Measurements from ENCODE around the gene GANAB.
A peak's percentile ranks its signal among the peaks of the same experiment; 100 is the strongest.

The GANAB gene

DNA sequence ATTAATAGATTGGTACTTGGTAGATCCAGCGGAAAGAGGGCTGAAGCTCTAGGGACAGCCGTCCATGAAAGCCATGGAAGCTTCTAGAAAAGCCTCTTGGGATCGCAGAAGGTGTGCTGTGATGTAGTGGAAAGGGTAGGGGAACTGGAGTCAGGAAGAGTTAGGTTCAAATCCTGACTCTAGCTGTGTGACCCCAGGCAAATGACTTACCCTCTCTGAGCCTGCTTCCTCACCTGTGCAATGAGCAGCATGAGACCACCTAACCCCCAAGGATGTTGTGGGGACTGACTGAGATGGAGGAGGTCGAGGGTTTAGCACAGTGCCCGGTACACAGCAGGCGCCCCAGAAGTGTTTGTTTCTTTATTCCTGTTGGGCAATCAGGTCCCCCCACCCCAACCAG is 36.0 kb downstream of the GANAB start:
- Histone ChIP-seq H3K27me3 (ENCODE audit: insufficient read depth, low read length) (no peaks in the 10 kb centered on the region), H3K4me1 (ENCODE audit: insufficient read depth, low read length) (peaks cover 19% of the 10 kb centered on the region), H2AFZ (ENCODE audit: low read depth, low read length) (no peak overlapping the region), H3K4me3 (ENCODE audit: low read length) (no peak overlapping the region), H3K36me3 (ENCODE audit: insufficient read depth, low read length) (no peaks in the 10 kb centered on the region), H3K9me3 (ENCODE audit: low read length) (no peaks in the 10 kb centered on the region)

GRCh38 chr11:62608776-62609175 is 37.6 kb downstream of the GANAB start:
- Histone ChIP-seq H3K36me3 (ENCODE audit: insufficient read depth, low read length) (no peaks in the 10 kb centered on the region), H3K4me1 (ENCODE audit: insufficient read depth, low read length) (peaks cover 31% of the 10 kb centered on the region)

DNA sequence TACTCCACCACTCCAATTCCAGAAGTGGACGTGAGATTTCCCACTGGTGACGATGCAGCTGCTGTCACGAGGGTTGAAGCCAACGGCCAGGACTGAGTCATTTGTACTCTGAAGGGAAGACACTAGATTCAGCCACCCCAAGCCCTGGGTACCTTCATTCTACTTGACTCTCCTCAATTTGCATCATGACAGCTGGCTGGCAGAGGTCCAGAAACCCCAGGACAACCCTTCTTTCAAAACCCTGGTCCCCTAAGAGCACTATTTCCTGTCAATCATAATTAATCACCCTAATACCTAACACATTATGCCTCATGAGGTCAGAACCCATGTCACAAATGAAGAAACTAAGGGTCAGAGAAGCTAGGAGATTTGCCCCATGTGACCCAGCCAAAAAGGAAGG is 38.7 kb downstream of the GANAB start:
- H3K9me3 ChIP-seq (ENCODE audit: low read length), result no peaks in the 10 kb centered on the region
- no peaks in the 10 kb centered on the region for H3K36me3 ChIP-seq (ENCODE audit: insufficient read depth, low read length)
- no peak overlapping the region for H3K4me3 ChIP-seq (ENCODE audit: low read length)
- peaks cover 27% of the 10 kb centered on the region for H3K4me1 ChIP-seq (ENCODE audit: insufficient read depth, low read length)
- no peaks in the 10 kb centered on the region for H3K27me3 ChIP-seq (ENCODE audit: insufficient read depth, low read length)
- H2AFZ ChIP-seq (ENCODE audit: low read depth, low read length), result no peak overlapping the region

More at GRCh38 chr11:62608776-62609175, 37.6 kb downstream of the GANAB start:
- H2AFZ ChIP-seq (ENCODE audit: low read depth, low read length), result no peak overlapping the region
- H3K9me3 ChIP-seq (ENCODE audit: low read length), result no peaks in the 10 kb centered on the region
- no peaks in the 10 kb centered on the region for H3K27me3 ChIP-seq (ENCODE audit: insufficient read depth, low read length)
- H3K4me3 ChIP-seq (ENCODE audit: low read length), result no peak overlapping the region

- H3K27me3 ChIP-seq (ENCODE audit: insufficient read depth, low read length), result no peaks in the 10 kb centered on the region
- no peak overlapping the region for H3K4me3 ChIP-seq (ENCODE audit: low read length)
- H3K4me1 ChIP-seq (ENCODE audit: insufficient read depth, low read length), result peaks cover 17% of the 10 kb centered on the region
- no peak overlapping the region for H2AFZ ChIP-seq (ENCODE audit: low read depth, low read length)
- no peaks in the 10 kb centered on the region for H3K36me3 ChIP-seq (ENCODE audit: insufficient read depth, low read length)
- H3K9me3 ChIP-seq (ENCODE audit: low read length), result no peaks in the 10 kb centered on the region
Measured at GRCh38 chr11:62605902-62606301, 40.5 kb downstream of the GANAB start.

DNA sequence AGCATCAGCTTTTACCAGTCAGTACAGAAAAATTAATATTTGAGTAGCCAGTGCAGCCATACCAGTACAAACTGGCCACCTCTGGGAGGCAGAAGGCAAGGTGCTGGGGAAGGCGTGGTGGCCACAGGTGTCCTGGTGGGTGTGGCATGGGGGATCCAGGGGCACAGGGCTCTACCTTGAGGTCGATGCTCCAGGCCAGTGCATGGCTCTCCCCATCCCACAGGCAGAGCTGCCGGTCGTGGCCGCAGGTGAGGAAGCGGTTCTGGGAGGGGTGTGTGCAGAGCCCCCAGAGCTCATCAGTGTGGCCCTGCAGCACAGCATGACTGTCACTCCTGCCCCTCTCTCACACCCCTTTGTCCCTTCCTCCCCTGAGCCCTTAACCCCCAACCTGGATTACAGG is 40.9 kb downstream of the GANAB start:
- Histone ChIP-seq H3K36me3 (ENCODE audit: insufficient read depth, low read length) (no peaks in the 10 kb centered on the region), H3K4me1 (ENCODE audit: insufficient read depth, low read length) (peaks cover 18% of the 10 kb centered on the region)

DNA sequence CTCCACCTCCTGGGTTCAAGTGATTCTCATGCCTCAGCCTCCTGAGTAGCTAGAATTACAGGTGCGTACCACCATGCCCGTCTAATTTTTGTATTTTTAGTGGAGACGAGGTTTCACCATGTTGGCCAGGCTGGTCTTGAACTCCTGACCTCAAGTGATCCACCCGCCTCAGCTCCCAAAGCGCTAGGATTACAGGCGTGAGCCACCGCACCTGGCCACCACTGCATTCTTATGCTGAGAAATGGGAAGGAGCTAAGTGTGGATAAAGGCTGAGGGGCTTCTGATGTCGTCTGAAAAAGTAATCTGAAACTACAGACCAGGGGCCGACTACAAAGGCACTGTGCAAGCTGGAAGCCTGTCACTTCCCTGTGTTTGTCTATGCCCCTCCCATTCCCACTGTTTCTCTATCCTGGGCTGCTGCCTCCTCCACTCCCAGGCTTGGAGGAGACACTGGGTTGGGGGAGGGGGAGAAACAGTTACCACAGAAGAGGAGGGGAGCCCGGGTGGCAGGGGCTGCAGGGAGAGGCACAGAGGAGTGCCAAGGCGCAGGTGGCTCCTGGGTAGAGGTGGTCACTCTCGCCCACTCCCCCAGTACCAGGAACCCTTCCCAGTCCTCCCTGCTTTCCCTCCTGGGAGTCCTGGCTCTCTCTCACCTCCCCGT is 41.8 kb downstream of the GANAB start:
- Histone ChIP-seq H2AFZ (ENCODE audit: low read depth, low read length) (no peak overlapping the region), H3K9me3 (ENCODE audit: low read length) (no peaks in the 10 kb centered on the region), H3K36me3 (ENCODE audit: insufficient read depth, low read length) (peaks cover 5% of the 10 kb centered on the region), H3K4me3 (ENCODE audit: low read length) (no peak overlapping the region), H3K27me3 (ENCODE audit: insufficient read depth, low read length) (no peaks in the 10 kb centered on the region), H3K4me1 (ENCODE audit: insufficient read depth, low read length) (peaks cover 27% of the 10 kb centered on the region)

More for the DNA sequence above, 40.9 kb downstream of the GANAB start:
- H3K9me3 ChIP-seq (ENCODE audit: low read length), result no peaks in the 10 kb centered on the region
- no peaks in the 10 kb centered on the region for H3K27me3 ChIP-seq (ENCODE audit: insufficient read depth, low read length)
- H3K4me3 ChIP-seq (ENCODE audit: low read length), result no peak overlapping the region
- H2AFZ ChIP-seq (ENCODE audit: low read depth, low read length), result no peak overlapping the region

DNA sequence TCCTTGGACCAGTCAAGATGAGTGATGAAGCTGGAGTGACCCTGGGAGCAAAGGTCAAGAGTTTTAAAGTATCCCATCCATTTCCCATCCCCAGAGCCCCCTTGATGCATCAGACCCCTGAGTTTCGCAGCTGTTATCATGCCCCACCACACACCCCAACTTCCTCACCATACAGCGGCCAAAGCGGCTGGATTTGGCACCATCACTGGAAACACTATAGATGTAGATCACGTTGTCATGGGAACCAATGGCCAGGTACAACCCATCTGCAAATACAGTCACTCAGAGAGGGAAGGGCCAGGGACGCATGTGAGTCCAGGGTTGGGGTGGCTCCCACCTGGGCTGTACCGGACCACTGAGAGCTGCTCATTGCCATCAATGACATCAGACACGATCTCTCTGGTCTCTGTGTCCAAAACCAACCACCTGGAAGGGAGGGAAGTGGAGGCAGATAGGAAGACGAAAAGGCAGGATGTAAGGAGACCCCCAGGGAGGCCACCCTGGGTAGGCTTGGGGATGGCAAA is 42.6 kb downstream of the GANAB start:
- Histone ChIP-seq H3K27me3 (ENCODE audit: insufficient read depth, low read length) (no peaks in the 10 kb centered on the region), H3K9me3 (ENCODE audit: low read length) (no peaks in the 10 kb centered on the region), H3K4me3 (ENCODE audit: low read length) (no peak overlapping the region), H2AFZ (ENCODE audit: low read depth, low read length) (no peak overlapping the region), H3K4me1 (ENCODE audit: insufficient read depth, low read length) (peaks cover 34% of the 10 kb centered on the region), H3K36me3 (ENCODE audit: insufficient read depth, low read length) (peaks cover 12% of the 10 kb centered on the region)

DNA sequence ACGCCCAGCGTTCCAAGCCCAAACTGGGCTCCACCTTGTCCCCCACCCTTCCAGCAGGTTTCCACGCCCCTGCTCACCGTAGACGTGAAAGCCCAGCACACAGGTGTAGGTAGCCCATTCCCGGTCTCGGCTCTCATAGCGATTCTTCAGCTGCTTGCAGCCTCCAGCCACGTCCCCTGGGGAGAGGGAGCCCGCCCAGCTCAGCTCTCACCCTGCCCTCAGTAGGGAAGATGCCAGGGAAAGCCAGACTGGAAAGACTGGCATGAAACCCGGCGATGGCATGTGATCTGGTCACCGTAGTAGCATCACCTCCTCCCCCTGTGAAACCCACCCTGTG is 43.4 kb downstream of the GANAB start:
- Histone ChIP-seq H3K36me3 (ENCODE audit: insufficient read depth, low read length) (peaks cover 20% of the 10 kb centered on the region), H3K4me3 (ENCODE audit: low read length) (no peak overlapping the region), H3K9me3 (ENCODE audit: low read length) (no peaks in the 10 kb centered on the region)

GRCh38 chr11:62602141-62603071 is 44.0 kb downstream of the GANAB start:
- Histone ChIP-seq H2AFZ (ENCODE audit: low read depth, low read length) (no peak overlapping the region), H3K9me3 (ENCODE audit: low read length) (no peaks in the 10 kb centered on the region), H3K4me1 (ENCODE audit: insufficient read depth, low read length) (peaks cover 34% of the 10 kb centered on the region), H3K27me3 (ENCODE audit: insufficient read depth, low read length) (no peaks in the 10 kb centered on the region), H3K4me3 (ENCODE audit: low read length) (peak overlapping the region; percentile 3), H3K36me3 (ENCODE audit: insufficient read depth, low read length) (peaks cover 27% of the 10 kb centered on the region)

More for the DNA sequence above, 43.4 kb downstream of the GANAB start:
- Histone ChIP-seq H3K4me1 (ENCODE audit: insufficient read depth, low read length) (peaks cover 34% of the 10 kb centered on the region), H3K27me3 (ENCODE audit: insufficient read depth, low read length) (no peaks in the 10 kb centered on the region), H2AFZ (ENCODE audit: low read depth, low read length) (no peak overlapping the region)

GRCh38 chr11:62601372-62602140 is 44.9 kb downstream of the GANAB start, which contains the start of gene MTA2:
MTA2 (minus strand) TSS chr11:62601865; CDS start chr11:62601450, 415 bp downstream.
- H3K36me3 ChIP-seq (ENCODE audit: insufficient read depth, low read length), result peaks cover 32% of the 10 kb centered on the region

GRCh38 chr11:62601122-62601371 is 45.4 kb downstream of the GANAB start:
- H3K9me3 ChIP-seq (ENCODE audit: low read length), result no peaks in the 10 kb centered on the region
- H3K4me1 ChIP-seq (ENCODE audit: insufficient read depth, low read length), result peaks cover 34% of the 10 kb centered on the region
- H2AFZ ChIP-seq (ENCODE audit: low read depth, low read length), result peak overlapping the region; percentile 38
- H3K4me3 ChIP-seq (ENCODE audit: low read length), result peak overlapping the region; percentile 83
- no peaks in the 10 kb centered on the region for H3K27me3 ChIP-seq (ENCODE audit: insufficient read depth, low read length)
- H3K36me3 ChIP-seq (ENCODE audit: insufficient read depth, low read length), result peaks cover 37% of the 10 kb centered on the region

More at GRCh38 chr11:62601372-62602140, 44.9 kb downstream of the GANAB start, which contains the start of gene MTA2:
- Histone ChIP-seq H3K27me3 (ENCODE audit: insufficient read depth, low read length) (no peaks in the 10 kb centered on the region), H2AFZ (ENCODE audit: low read depth, low read length) (peak within 1 kb of the TSS; percentile 38), H3K4me3 (ENCODE audit: low read length) (peak within 1 kb of the TSS; percentile 83), H3K4me1 (ENCODE audit: insufficient read depth, low read length) (peaks cover 34% of the 10 kb centered on the region), H3K9me3 (ENCODE audit: low read length) (no peaks in the 10 kb centered on the region)

- Histone ChIP-seq H3K9me3 (ENCODE audit: low read length) (no peaks in the 10 kb centered on the region), H3K4me3 (ENCODE audit: low read length) (peak overlapping the region; percentile 83), H3K36me3 (ENCODE audit: insufficient read depth, low read length) (peaks cover 42% of the 10 kb centered on the region), H2AFZ (ENCODE audit: low read depth, low read length) (peak overlapping the region; percentile 38), H3K27me3 (ENCODE audit: insufficient read depth, low read length) (no peaks in the 10 kb centered on the region), H3K4me1 (ENCODE audit: insufficient read depth, low read length) (peaks cover 34% of the 10 kb centered on the region)
Measured at GRCh38 chr11:62600367-62601121, 45.9 kb downstream of the GANAB start.

Data from neuron (in vitro differentiated cells).